H9 (cell line): Measurements from ENCODE around the gene SLC39A8. TPM values are rescaled to one million over a fixed set of nuclear protein-coding genes. Genes with fewer than 3 reads are reported as not detected.

Experiments used
- DNase-seq: peaks from one replicate; pipeline ENCODE4 v3.0.0-alpha.2; 2017
- H2AFZ ChIP-seq: one replicate; pipeline ENCODE4 v1.6.1; 2013; ENCODE audit warnings: mild to moderate bottlenecking, low read length, control low read depth, moderate library complexity
- H2AK5ac ChIP-seq: 2 replicates; pipeline ENCODE4 v1.6.1; 2013; ENCODE audit warnings: low read length, control low read depth, mixed read lengths; ENCODE audit not compliant: insufficient read length
- H2BK120ac ChIP-seq: one replicate; pipeline ENCODE4 v1.6.1; 2013; ENCODE audit warnings: low read depth, mild to moderate bottlenecking, low read length, control low read depth, inconsistent platforms; ENCODE audit not compliant: poor library complexity, severe bottlenecking
- H2BK12ac ChIP-seq: 2 replicates; pipeline ENCODE4 v1.6.1; 2013; ENCODE audit warnings: low read length, control low read depth, mixed read lengths, low read depth; ENCODE audit not compliant: insufficient read length
- H2BK15ac ChIP-seq: 2 replicates; pipeline ENCODE4 v1.6.1; 2013; ENCODE audit warnings: low read depth, low read length, control low read depth
- H2BK20ac ChIP-seq: one replicate; pipeline ENCODE4 v1.6.1; 2013; ENCODE audit warnings: low read depth, mild to moderate bottlenecking, low read length, control low read depth, inconsistent platforms; ENCODE audit not compliant: poor library complexity, severe bottlenecking
- H2BK5ac ChIP-seq: 2 replicates; pipeline ENCODE4 v1.6.1; 2013; ENCODE audit warnings: low read length, control low read depth, mixed read lengths; ENCODE audit not compliant: insufficient read length
- H3K14ac ChIP-seq: 2 replicates; pipeline ENCODE4 v1.6.1; 2013; ENCODE audit warnings: low read length, control low read depth; ENCODE audit not compliant: insufficient read depth
- H3K18ac ChIP-seq: 2 replicates; pipeline ENCODE4 v1.6.1; 2013; ENCODE audit warnings: low read depth, mild to moderate bottlenecking, mixed read lengths, low read length, control low read depth; ENCODE audit not compliant: insufficient read length
- H3K23ac ChIP-seq: 2 replicates; pipeline ENCODE4 v1.6.1; 2013; ENCODE audit warnings: low read length, control low read depth, mixed read lengths, low read depth; ENCODE audit not compliant: insufficient read length
- H3K23me2 ChIP-seq: 2 replicates; pipeline ENCODE4 v1.6.1; 2013; ENCODE audit warnings: low read depth, mild to moderate bottlenecking, mixed read lengths, low read length, control low read depth; ENCODE audit not compliant: insufficient read length, poor library complexity, severe bottlenecking
- H3K27ac ChIP-seq: 2 replicates; pipeline ENCODE4 v1.5.1; 2013; ENCODE audit warnings: low read length, control low read depth, mixed read lengths, low read depth; ENCODE audit not compliant: insufficient read length
- H3K27me3 ChIP-seq: 2 replicates; pipeline ENCODE4 v1.6.1; 2013; ENCODE audit warnings: low read length, control low read depth, inconsistent platforms; ENCODE audit not compliant: insufficient read depth
- H3K4ac ChIP-seq: 2 replicates; pipeline ENCODE4 v1.6.1; 2013; ENCODE audit warnings: low read depth, mild to moderate bottlenecking, control low read depth, inconsistent platforms, low read length, moderate library complexity
- H3K4me1 ChIP-seq: 2 replicates; pipeline ENCODE4 v1.6.1; 2013; ENCODE audit warnings: low read length, control low read depth, inconsistent platforms; ENCODE audit not compliant: insufficient read depth
- H3K4me2 ChIP-seq: 2 replicates; pipeline ENCODE4 v1.6.1; 2013; ENCODE audit warnings: low read length, control low read depth, mixed read lengths; ENCODE audit not compliant: insufficient read length, insufficient read depth
- H3K56ac ChIP-seq: 2 replicates; pipeline ENCODE4 v1.6.1; 2013; ENCODE audit warnings: low read depth, mild to moderate bottlenecking, mixed read lengths, low read length, control low read depth; ENCODE audit not compliant: insufficient read length
- H3K79me1 ChIP-seq: 2 replicates; pipeline ENCODE4 v1.6.1; 2013; ENCODE audit warnings: low read depth, mild to moderate bottlenecking, moderate library complexity, low read length, control low read depth, inconsistent platforms; ENCODE audit not compliant: insufficient read depth, poor library complexity, severe bottlenecking
- H3K79me2 ChIP-seq: 2 replicates; pipeline ENCODE4 v1.6.1; 2013; ENCODE audit warnings: low read length, control low read depth, inconsistent platforms; ENCODE audit not compliant: insufficient read depth
- H3K9ac ChIP-seq: 2 replicates; pipeline ENCODE4 v1.6.1; 2013; ENCODE audit warnings: low read length, control low read depth, mixed read lengths; ENCODE audit not compliant: insufficient read length; ENCODE audit errors: extremely low read depth
- H3K9me3 ChIP-seq: one replicate; pipeline ENCODE4 v1.6.1; 2013; ENCODE audit warnings: low read depth, low read length, inconsistent platforms; ENCODE audit not compliant: control insufficient read depth
- H3T11ph ChIP-seq: one replicate; pipeline ENCODE4 v1.6.1; 2013; ENCODE audit warnings: mild to moderate bottlenecking, low read length, control low read depth, inconsistent platforms
- H4K20me1 ChIP-seq: one replicate; pipeline ENCODE4 v1.6.1; 2013; ENCODE audit not compliant: control insufficient read depth, insufficient read length, insufficient read depth
- H4K5ac ChIP-seq: 2 replicates; pipeline ENCODE4 v1.6.1; 2013; ENCODE audit warnings: low read depth, mild to moderate bottlenecking, mixed read lengths, low read length, control low read depth; ENCODE audit not compliant: insufficient read length
- H4K8ac ChIP-seq: replicated peaks from 2 replicates; pipeline ENCODE4 v1.6.1; 2013; ENCODE audit warnings: low read length, control low read depth, mixed read lengths, low read depth; ENCODE audit not compliant: insufficient read length
- H4K91ac ChIP-seq: 2 replicates; pipeline ENCODE4 v1.6.1; 2013; ENCODE audit warnings: low read depth, mild to moderate bottlenecking, moderate library complexity, mixed read lengths, low read length, control low read depth; ENCODE audit not compliant: insufficient read length
- H3K27ac Mint-ChIP-seq, 3 experiments: 2 replicates in 2 of 3; 3 replicates in 1 of 3; pipeline ENCODE4 v1.8.0; 2020 to 2021; ENCODE audit warnings: mixed read lengths in 3 of 3, mild to moderate bottlenecking in 1 of 3, moderate library complexity in 1 of 3
- H3K27me3 Mint-ChIP-seq: 2 replicates; pipeline ENCODE4 v1.8.0; 2021; ENCODE audit warnings: low read depth, mild to moderate bottlenecking, moderate library complexity, mixed read lengths
- H3K36me3 Mint-ChIP-seq, 3 experiments: 2 replicates in 2 of 3; 3 replicates in 1 of 3; pipeline ENCODE4 v1.8.0; 2020 to 2021; ENCODE audit warnings: low read depth in 3 of 3, mixed read lengths in 3 of 3; ENCODE audit not compliant: insufficient read depth in 1 of 3
- H3K4me1 Mint-ChIP-seq, 2 experiments: 2 replicates each; pipeline ENCODE4 v1.8.0; 2020; ENCODE audit warnings: mixed read lengths in 2 of 2
- H3K4me3 Mint-ChIP-seq, 2 experiments: 2 replicates in 1 of 2; 3 replicates in 1 of 2; pipeline ENCODE4 v1.8.0; 2020 to 2021; ENCODE audit warnings: mild to moderate bottlenecking in 2 of 2, mixed read lengths in 2 of 2, moderate library complexity in 1 of 2
- H3K9me3 Mint-ChIP-seq, 2 experiments: 2 replicates in 1 of 2; 3 replicates in 1 of 2; pipeline ENCODE4 v1.8.0; 2020; ENCODE audit warnings: mild to moderate bottlenecking in 2 of 2, mixed read lengths in 2 of 2, moderate library complexity in 1 of 2
- CTCF ChIP-seq: fragments of 200-600 bp; sonication (generic); conservative IDR thresholded peaks from 3 replicates; pipeline ENCODE4 v1.8.0; 2021; ENCODE audit warnings: antibody characterized with exemption, mild to moderate bottlenecking
- WGBS: extraction: QIAGEN DNeasy Blood & Tissue Kit; methylation state at CpG from one replicate; pipeline ENCODE4 v1.1.7; 2013; ENCODE audit warnings: missing lambda C conversion rate, low lambda C conversion rate, mixed read lengths; ENCODE audit not compliant: insufficient read length; ENCODE audit errors: extremely low coverage; 5-methylcytosine and 5-hydroxymethylcytosine counted together
- total RNA-seq: library from RNA; stranded (reverse); gene quantifications from 2 replicates; pipeline ENCODE4 v1.2.1, GENCODE V29; 2021

The SLC39A8 gene
- total RNA-seq, 1 experiment from 2014 or later = 11.0 TPM

DNA sequence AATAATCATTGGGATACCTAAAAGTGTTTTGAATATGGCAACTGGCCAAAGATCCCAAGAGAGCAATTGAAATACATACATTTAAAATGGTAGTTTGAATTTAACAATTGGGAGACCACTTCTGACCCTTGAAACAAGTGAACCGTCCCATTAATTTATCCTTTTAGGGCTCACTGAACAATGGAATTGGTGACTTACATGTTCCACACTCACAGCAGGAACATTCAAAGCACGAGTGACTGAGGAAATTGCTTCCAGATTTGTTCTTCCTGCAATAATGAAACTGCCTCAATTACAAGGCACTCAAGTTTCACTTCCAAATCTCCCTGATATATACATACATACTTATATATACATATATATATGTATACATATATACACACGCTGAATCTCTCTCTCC lies 20.6 kb downstream of the SLC39A8 start:
- Histone ChIP-seq H4K20me1 (no peaks in the 10 kb centered on the region), H3T11ph (no peak overlapping the region), H3K14ac (no peak overlapping the region), H2BK5ac (no peak overlapping the region), H2BK20ac (no peak overlapping the region), H2AK5ac (no peak overlapping the region), H3K79me2 (no peaks in the 10 kb centered on the region), H2AFZ (no peak overlapping the region), H2BK15ac (no peak overlapping the region), H3K27ac (no peak overlapping the region), H3K56ac (no peak overlapping the region), H3K27me3 (no peaks in the 10 kb centered on the region), H3K79me1 (no peaks in the 10 kb centered on the region), H3K23ac (no peak overlapping the region), H4K91ac (no peak overlapping the region), H3K9ac (no peak overlapping the region), H3K4ac (no peak overlapping the region), H3K4me2 (no peak overlapping the region), H2BK120ac (no peak overlapping the region), H3K18ac (no peak overlapping the region), H3K9me3 (no peaks in the 10 kb centered on the region), H4K8ac (no peak overlapping the region), H3K23me2 (no peaks in the 10 kb centered on the region), H4K5ac (no peak overlapping the region), H3K4me1 (peaks cover 19% of the 10 kb centered on the region), H2BK12ac (no peak overlapping the region)
- no CpG with 5 or more reads among the region's 3 CpGs for WGBS
- H3K36me3 Mint-ChIP-seq = no peaks in the 10 kb centered on the region; a peak in 2 of 7 replicates
- no peaks in the 10 kb centered on the region for H3K9me3 Mint-ChIP-seq
- TF ChIP-seq CTCF = no peak
- no peak for DNase-seq
- no peak overlapping the region for H3K4me3 Mint-ChIP-seq
- H3K27me3 Mint-ChIP-seq = no peaks in the 10 kb centered on the region
- peaks cover 31 to 35% of the 10 kb centered on the region in 2 experiments for H3K4me1 Mint-ChIP-seq
- no peak overlapping the region for H3K27ac Mint-ChIP-seq
